Panc1 (cell line): ENCODE results near the gene NPNT. TPM values are rescaled to one million over a fixed set of nuclear protein-coding genes. Genes with fewer than 3 reads are reported as not detected.

Experiments used
- ATAC-seq: fragments of 200-7000 bp; cut with Tn5 transposase; 2 replicates; pipeline ENCODE4 v1.9.1; 2020; ENCODE audit warnings: mild to moderate bottlenecking, moderate library complexity
- BruUV-seq: library from RNA; stranded (reverse); fragments of 400-500 nt; replicated peaks from 2 replicates; lab custom pipeline; 2021; lab: Mats Ljungman, UMichigan
- CTCF ChIA-PET: fragments of 300-600 bp; sonication (Branson Sonifier 250); formaldehyde crosslinking; loops from one replicate; lab custom pipeline; 2022; ENCODE audit warnings: antibody characterized with exemption; lab: Charles Lee
- POLR2A ChIA-PET: fragments of 300-600 bp; sonication (Branson Sonifier 250); formaldehyde crosslinking; loops from one replicate; lab custom pipeline; 2022; ENCODE audit warnings: antibody characterized with exemption; lab: Charles Lee
- DNase-seq: peaks from one replicate; pipeline ENCODE4 v3.0.0-alpha.2; 2010; ENCODE audit warnings: low read depth, low spot score
- H3K27ac ChIP-seq: 2 replicates; pipeline ENCODE4 v1.5.1; 2011; ENCODE audit warnings: mild to moderate bottlenecking, low read length, inconsistent platforms
- H3K27me3 ChIP-seq: fragments of 200-500 bp; sonication (Bioruptor generic); 2 replicates; pipeline ENCODE4 v1.6.0; 2014; ENCODE audit warnings: low read length, inconsistent platforms; ENCODE audit not compliant: control insufficient read depth, insufficient read depth
- H3K36me3 ChIP-seq: fragments of 200-500 bp; sonication (Bioruptor generic); 2 replicates; pipeline ENCODE4 v1.5.1; 2014; ENCODE audit warnings: inconsistent platforms, mild to moderate bottlenecking, low read length, moderate library complexity; ENCODE audit not compliant: control insufficient read depth, insufficient read depth
- H3K4me1 ChIP-seq: 2 replicates; pipeline ENCODE4 v1.5.1; 2011; ENCODE audit warnings: inconsistent platforms, mild to moderate bottlenecking, low read length, moderate library complexity; ENCODE audit not compliant: control insufficient read depth, insufficient read depth
- H3K4me3 ChIP-seq, 2 experiments: 2 replicates each; pipeline ENCODE4 v1.5.1; 2011 to 2012; ENCODE audit warnings: low read depth in 2 of 2, low read length in 2 of 2, mild to moderate bottlenecking in 2 of 2, inconsistent platforms in 1 of 2, moderate library complexity in 1 of 2
- H3K9me3 ChIP-seq: fragments of 200-500 bp; sonication (Bioruptor generic); 2 replicates; pipeline ENCODE4 v1.5.1; 2014; ENCODE audit warnings: low read depth, mild to moderate bottlenecking, inconsistent platforms, low read length, moderate library complexity; ENCODE audit not compliant: control insufficient read depth, insufficient read depth
- POLR2AphosphoS5 ChIP-seq: IDR thresholded peaks from 2 replicates; pipeline ENCODE4 v1.6.1; 2012; ENCODE audit warnings: mild to moderate bottlenecking, low read depth, low read length, moderate library complexity
- SIN3A ChIP-seq: IDR thresholded peaks from 2 replicates; pipeline ENCODE4 v1.6.1; 2012; ENCODE audit warnings: low read depth, mild to moderate bottlenecking, low read length, moderate library complexity, borderline replicate concordance; ENCODE audit not compliant: insufficient read depth
- TCF7L2 ChIP-seq: IDR thresholded peaks from 2 replicates; pipeline ENCODE4 v1.6.1; 2011; ENCODE audit warnings: mild to moderate bottlenecking, low read depth, low read length, inconsistent platforms
- in situ Hi-C: cut with HindIII; loops from 2 replicates; pipeline ENCODE4 v1.10.0; 2016; ENCODE audit warnings: low sequenced_read_pairs, low pct_unique_long_range_greater_than_20kb
- intact Hi-C: fragments of 100-400 bp; cut with micrococcal nuclease; formaldehyde crosslinking; loops from one replicate; pipeline ENCODE4 v1.10.0; 2022; ENCODE audit not compliant: unreplicated experiment
- total RNA-seq: library from RNA; stranded (reverse); gene quantifications from one replicate; pipeline ENCODE4 v1.2.1, GENCODE V29; 2021; ENCODE audit not compliant: unreplicated experiment
- TF ChIP-seq, protein P1 (sequence below): fragments of 450-650 bp; IDR thresholded peaks from 2 replicates; pipeline ENCODE4 v1.5.1; 2017; ENCODE audit warnings: mild to moderate bottlenecking
- TF ChIP-seq, protein P2 (sequence below), 2 experiments: IDR thresholded peaks; 2 replicates each; pipeline ENCODE4 v1.6.1; 2011 to 2012; ENCODE audit warnings: low read depth in 2 of 2, control low read depth in 1 of 2, low read length in 1 of 2, mild to moderate bottlenecking in 1 of 2, moderate library complexity in 1 of 2; ENCODE audit not compliant: insufficient read depth in 1 of 2

Gene NPNT
- total RNA-seq, 1 experiment from 2014 or later, result 1.9 TPM

DNA sequence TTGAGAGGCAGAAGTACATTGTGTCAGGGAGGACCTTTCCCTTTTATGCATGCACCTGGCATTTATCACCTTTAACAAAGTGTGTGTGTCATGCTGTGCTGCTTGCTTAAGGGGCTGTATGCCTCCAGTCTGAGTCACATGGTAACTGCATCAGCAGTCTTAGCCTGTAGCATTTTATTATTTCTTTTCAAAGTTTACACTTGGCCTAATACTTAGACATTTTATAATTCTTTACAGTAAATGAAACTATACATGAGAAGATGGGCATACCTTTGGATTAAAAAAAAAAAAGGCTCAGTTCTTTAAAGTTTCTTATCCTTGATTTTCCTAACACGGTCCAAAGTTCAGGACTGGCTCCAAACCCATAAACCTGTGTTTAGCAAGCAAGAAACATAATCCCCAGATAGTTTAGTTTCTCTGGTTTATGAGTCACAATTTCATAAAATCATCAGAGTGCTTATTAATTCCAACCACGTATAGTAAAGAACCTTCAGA, 14.6 kb downstream of the NPNT start:
- POLR2A ChIA-PET, result no interaction called here
- Histone ChIP-seq H3K36me3 (no peaks in the 10 kb centered on the region), H3K4me1 (no peaks in the 10 kb centered on the region), H3K9me3 (no peaks in the 10 kb centered on the region), H3K27me3 (no peaks in the 10 kb centered on the region), H3K4me3 (no peak overlapping the region), H3K27ac (no peak overlapping the region)
- CTCF ChIA-PET, result no interaction called here
- no peak for ATAC-seq
- DNase-seq, result no peak
- intact Hi-C loops, result no loop called here
- TF ChIP-seq, protein P1, sequence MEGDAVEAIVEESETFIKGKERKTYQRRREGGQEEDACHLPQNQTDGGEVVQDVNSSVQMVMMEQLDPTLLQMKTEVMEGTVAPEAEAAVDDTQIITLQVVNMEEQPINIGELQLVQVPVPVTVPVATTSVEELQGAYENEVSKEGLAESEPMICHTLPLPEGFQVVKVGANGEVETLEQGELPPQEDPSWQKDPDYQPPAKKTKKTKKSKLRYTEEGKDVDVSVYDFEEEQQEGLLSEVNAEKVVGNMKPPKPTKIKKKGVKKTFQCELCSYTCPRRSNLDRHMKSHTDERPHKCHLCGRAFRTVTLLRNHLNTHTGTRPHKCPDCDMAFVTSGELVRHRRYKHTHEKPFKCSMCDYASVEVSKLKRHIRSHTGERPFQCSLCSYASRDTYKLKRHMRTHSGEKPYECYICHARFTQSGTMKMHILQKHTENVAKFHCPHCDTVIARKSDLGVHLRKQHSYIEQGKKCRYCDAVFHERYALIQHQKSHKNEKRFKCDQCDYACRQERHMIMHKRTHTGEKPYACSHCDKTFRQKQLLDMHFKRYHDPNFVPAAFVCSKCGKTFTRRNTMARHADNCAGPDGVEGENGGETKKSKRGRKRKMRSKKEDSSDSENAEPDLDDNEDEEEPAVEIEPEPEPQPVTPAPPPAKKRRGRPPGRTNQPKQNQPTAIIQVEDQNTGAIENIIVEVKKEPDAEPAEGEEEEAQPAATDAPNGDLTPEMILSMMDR, result no peak
- TF ChIP-seq, protein P2, sequence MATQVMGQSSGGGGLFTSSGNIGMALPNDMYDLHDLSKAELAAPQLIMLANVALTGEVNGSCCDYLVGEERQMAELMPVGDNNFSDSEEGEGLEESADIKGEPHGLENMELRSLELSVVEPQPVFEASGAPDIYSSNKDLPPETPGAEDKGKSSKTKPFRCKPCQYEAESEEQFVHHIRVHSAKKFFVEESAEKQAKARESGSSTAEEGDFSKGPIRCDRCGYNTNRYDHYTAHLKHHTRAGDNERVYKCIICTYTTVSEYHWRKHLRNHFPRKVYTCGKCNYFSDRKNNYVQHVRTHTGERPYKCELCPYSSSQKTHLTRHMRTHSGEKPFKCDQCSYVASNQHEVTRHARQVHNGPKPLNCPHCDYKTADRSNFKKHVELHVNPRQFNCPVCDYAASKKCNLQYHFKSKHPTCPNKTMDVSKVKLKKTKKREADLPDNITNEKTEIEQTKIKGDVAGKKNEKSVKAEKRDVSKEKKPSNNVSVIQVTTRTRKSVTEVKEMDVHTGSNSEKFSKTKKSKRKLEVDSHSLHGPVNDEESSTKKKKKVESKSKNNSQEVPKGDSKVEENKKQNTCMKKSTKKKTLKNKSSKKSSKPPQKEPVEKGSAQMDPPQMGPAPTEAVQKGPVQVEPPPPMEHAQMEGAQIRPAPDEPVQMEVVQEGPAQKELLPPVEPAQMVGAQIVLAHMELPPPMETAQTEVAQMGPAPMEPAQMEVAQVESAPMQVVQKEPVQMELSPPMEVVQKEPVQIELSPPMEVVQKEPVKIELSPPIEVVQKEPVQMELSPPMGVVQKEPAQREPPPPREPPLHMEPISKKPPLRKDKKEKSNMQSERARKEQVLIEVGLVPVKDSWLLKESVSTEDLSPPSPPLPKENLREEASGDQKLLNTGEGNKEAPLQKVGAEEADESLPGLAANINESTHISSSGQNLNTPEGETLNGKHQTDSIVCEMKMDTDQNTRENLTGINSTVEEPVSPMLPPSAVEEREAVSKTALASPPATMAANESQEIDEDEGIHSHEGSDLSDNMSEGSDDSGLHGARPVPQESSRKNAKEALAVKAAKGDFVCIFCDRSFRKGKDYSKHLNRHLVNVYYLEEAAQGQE (IDR thresholded peaks at IDR 0.05; ENCODE audit: insufficient read depth in 1 of 2, low read depth in 2 of 2, low read length in 1 of 2), result no peak
- TF ChIP-seq POLR2AphosphoS5 (no peak), TCF7L2 (no peak), SIN3A (no peak)
- in situ Hi-C loops, result no loop called here
- no TSS peak for BruUV-seq

DNA sequence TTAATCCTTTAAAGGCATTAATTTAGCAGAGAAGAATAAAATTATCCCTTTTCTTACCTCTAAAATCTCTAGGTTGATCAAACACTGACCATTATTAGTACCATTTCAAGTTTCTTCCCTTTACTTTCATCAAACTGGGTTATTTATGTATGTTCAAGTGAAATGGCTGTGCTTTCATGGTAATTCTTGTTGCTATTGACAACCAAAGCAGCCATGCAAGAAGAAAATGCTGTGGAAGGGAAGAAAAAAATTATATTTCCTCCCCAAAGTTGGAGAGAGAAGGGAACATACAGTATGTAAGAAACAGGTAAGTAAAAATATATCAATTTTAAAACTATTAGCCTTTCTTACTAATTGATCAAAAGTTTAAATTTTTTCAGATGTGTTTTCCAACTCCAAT, 16.2 kb downstream of the NPNT start:
- ATAC-seq (no peak), DNase-seq (no peak)
- TF ChIP-seq, protein P2 (IDR thresholded peaks at IDR 0.05; ENCODE audit: insufficient read depth in 1 of 2, low read depth in 2 of 2, low read length in 1 of 2), result no peak
- TF ChIP-seq POLR2AphosphoS5, result no peak
- TF ChIP-seq, protein P1, result no peak
- H3K27ac ChIP-seq, result no peak overlapping the region
- BruUV-seq, result no TSS peak
- H3K27me3 ChIP-seq, result no peaks in the 10 kb centered on the region
- no peaks in the 10 kb centered on the region for H3K36me3 ChIP-seq
- no peaks in the 10 kb centered on the region for H3K4me1 ChIP-seq
- intact Hi-C loops (no loop called here), in situ Hi-C loops (no loop called here)
- H3K4me3 ChIP-seq, result no peak overlapping the region
- no peaks in the 10 kb centered on the region for H3K9me3 ChIP-seq
- ChIA-PET POLR2A (no interaction called here), CTCF (no interaction called here)
